Osteoblast (primary cell): ENCODE measurements around the gene EDEM1. TPM values are rescaled to one million over a fixed set of nuclear protein-coding genes. Genes with fewer than 3 reads are reported as not detected.

Source experiments
- DNase-seq: peaks from one replicate; pipeline ENCODE4 v3.0.0; 2011; ENCODE audit warnings: low spot score, mixed read lengths; ENCODE audit not compliant: insufficient read length; ENCODE audit errors: missing footprints
- H2AFZ ChIP-seq: 2 replicates; pipeline ENCODE4 v1.6.0; 2011; ENCODE audit warnings: mild to moderate bottlenecking, low read length
- H3K27ac ChIP-seq: 2 replicates; pipeline ENCODE4 v1.5.1; 2011; ENCODE audit warnings: mild to moderate bottlenecking, low read depth, low read length, moderate library complexity
- H3K27me3 ChIP-seq: 2 replicates; pipeline ENCODE4 v1.6.0; 2012; ENCODE audit warnings: mild to moderate bottlenecking, control low read depth, inconsistent platforms, low read length, moderate library complexity; ENCODE audit not compliant: insufficient read depth
- H3K36me3 ChIP-seq: 2 replicates; pipeline ENCODE4 v1.5.1; 2011; ENCODE audit warnings: mild to moderate bottlenecking, low read length, control low read depth, moderate library complexity; ENCODE audit not compliant: insufficient read depth
- H3K4me1 ChIP-seq: 2 replicates; pipeline ENCODE4 v1.5.1; 2011; ENCODE audit warnings: mild to moderate bottlenecking, low read length, control low read depth, moderate library complexity; ENCODE audit not compliant: insufficient read depth
- H3K4me2 ChIP-seq: 2 replicates; pipeline ENCODE4 v1.6.0; 2011; ENCODE audit warnings: mild to moderate bottlenecking, low read length; ENCODE audit not compliant: insufficient read depth
- H3K4me3 ChIP-seq: fragments of 200-600 bp; sonication (generic); 3 replicates; pipeline ENCODE4 v1.5.1; 2012; ENCODE audit warnings: mild to moderate bottlenecking, low read length, inconsistent platforms; ENCODE audit not compliant: insufficient read depth
- H3K79me2 ChIP-seq: 2 replicates; pipeline ENCODE4 v1.6.0; 2012; ENCODE audit warnings: mild to moderate bottlenecking, low read length, control low read depth, inconsistent platforms; ENCODE audit not compliant: insufficient read depth
- H3K9me3 ChIP-seq: 2 replicates; pipeline ENCODE4 v1.5.1; 2011; ENCODE audit warnings: low read depth, low read length, control low read depth
- H4K20me1 ChIP-seq: 2 replicates; pipeline ENCODE4 v1.6.0; 2012; ENCODE audit warnings: mild to moderate bottlenecking, low read length, control low read depth; ENCODE audit not compliant: insufficient read depth
- CTCF ChIP-seq: IDR thresholded peaks from 2 replicates; pipeline ENCODE4 v1.5.1; 2011; ENCODE audit warnings: mild to moderate bottlenecking, low read depth, low read length, moderate library complexity; ENCODE audit errors: extremely low read depth
- total RNA-seq: library from RNA; depleted of rRNA; stranded (reverse); fragments of >200 nt; gene quantifications from 2 replicates; pipeline ENCODE4 v1.2.3, GENCODE V29; 2012

Gene EDEM1
- total RNA-seq, 1 donor = 38.7 TPM

GRCh38 chr3:5184499-5184898 lies 3.0 kb upstream of the EDEM1 start:
- peaks cover 21% of the 10 kb centered on the region for H3K36me3 ChIP-seq
- no peak overlapping the region for H3K4me2 ChIP-seq
- H4K20me1 ChIP-seq = peaks cover 6% of the 10 kb centered on the region
- no peak for TF ChIP-seq CTCF
- H3K27me3 ChIP-seq = no peaks in the 10 kb centered on the region
- no peak overlapping the region for H3K27ac ChIP-seq
- H3K9me3 ChIP-seq = no peaks in the 10 kb centered on the region
- no peak for DNase-seq
- peaks cover 20% of the 10 kb centered on the region for H3K79me2 ChIP-seq
- peaks cover 11% of the 10 kb centered on the region for H3K4me1 ChIP-seq
- H3K4me3 ChIP-seq = no peak overlapping the region
- no peak overlapping the region for H2AFZ ChIP-seq

- Histone ChIP-seq H3K9me3 (no peaks in the 10 kb centered on the region), H3K4me2 (no peak overlapping the region), H3K27ac (no peak overlapping the region), H3K4me1 (peaks cover 14% of the 10 kb centered on the region), H4K20me1 (peaks cover 9% of the 10 kb centered on the region), H3K79me2 (peaks cover 26% of the 10 kb centered on the region), H3K4me3 (no peak overlapping the region), H2AFZ (no peak overlapping the region), H3K27me3 (no peaks in the 10 kb centered on the region), H3K36me3 (peaks cover 18% of the 10 kb centered on the region)
- no peak for TF ChIP-seq CTCF
- DNase-seq = no peak
Observed at GRCh38 chr3:5185093-5185673, 2.3 kb upstream of the EDEM1 start.

GRCh38 chr3:5186089-5186857 lies 1.2 kb upstream of the EDEM1 start:
- no peak for TF ChIP-seq CTCF

GRCh38 chr3:5186858-5187155 lies 700 bp upstream of the EDEM1 start:
- H3K4me3 ChIP-seq = peak overlapping the region; percentile 84

More at GRCh38 chr3:5186089-5186857, 1.2 kb upstream of the EDEM1 start:
- peak overlapping the region; percentile 92 for H3K4me2 ChIP-seq
- no peak overlapping the region for H2AFZ ChIP-seq
- H3K9me3 ChIP-seq = no peaks in the 10 kb centered on the region
- H4K20me1 ChIP-seq = peaks cover 13% of the 10 kb centered on the region
- no peak overlapping the region for H3K27ac ChIP-seq
- no peak for DNase-seq
- no peaks in the 10 kb centered on the region for H3K27me3 ChIP-seq
- peak overlapping the region; percentile 84 for H3K4me3 ChIP-seq
- H3K36me3 ChIP-seq = peaks cover 10% of the 10 kb centered on the region
- peaks cover 36% of the 10 kb centered on the region for H3K79me2 ChIP-seq
- H3K4me1 ChIP-seq = peaks cover 18% of the 10 kb centered on the region

More at GRCh38 chr3:5186858-5187155, 700 bp upstream of the EDEM1 start:
- Histone ChIP-seq H3K27me3 (no peaks in the 10 kb centered on the region), H4K20me1 (peaks cover 13% of the 10 kb centered on the region), H3K27ac (peak overlapping the region; percentile 80), H3K9me3 (no peaks in the 10 kb centered on the region), H3K36me3 (peaks cover 6% of the 10 kb centered on the region), H3K79me2 (peaks cover 41% of the 10 kb centered on the region), H2AFZ (peak overlapping the region; percentile 71), H3K4me1 (peaks cover 18% of the 10 kb centered on the region), H3K4me2 (peak overlapping the region; percentile 92)
- no peak for DNase-seq
- no peak for TF ChIP-seq CTCF
